Colonic mucosa (tissue), 4 donors: ENCODE data around the gene ITCH. TPM values are rescaled to one million over a fixed set of nuclear protein-coding genes. Genes with fewer than 3 reads are reported as not detected.
"Not testable (repeated sequence)": the region's sequence is repeated elsewhere in the genome, so short reads cannot be mapped to it uniquely, and the experiment has no call there.

Experiments
- DNase-seq: peaks from one replicate; pipeline ENCODE4 v3.0.0-alpha.2; 2020
- H3K27ac ChIP-seq: fragments of 200-600 bp; one replicate; pipeline ENCODE4 v1.8.0; 2021
- H3K27me3 ChIP-seq: fragments of 200-600 bp; one replicate; pipeline ENCODE4 v1.8.0; 2021
- H3K36me3 ChIP-seq: fragments of 200-600 bp; one replicate; pipeline ENCODE4 v1.8.0; 2021
- H3K4me1 ChIP-seq: fragments of 200-600 bp; one replicate; pipeline ENCODE4 v1.8.0; 2021; ENCODE audit warnings: mild to moderate bottlenecking
- H3K4me3 ChIP-seq: fragments of 200-600 bp; one replicate; pipeline ENCODE4 v1.8.0; 2021
- H3K9ac ChIP-seq, 2 donors: one replicate each; pipeline ENCODE4 v1.7.0; 2013; ENCODE audit warnings: control low read depth in 2 of 2, low read depth in 2 of 2, low read length in 2 of 2
- H3K9me3 ChIP-seq: fragments of 200-600 bp; one replicate; pipeline ENCODE4 v1.8.0; 2021
- intact Hi-C: fragments of 100-400 bp; cut with DNase I; formaldehyde crosslinking; loops from one replicate; pipeline ENCODE4 v1.14.1; 2022
- total RNA-seq, 2 donors: library from RNA; stranded (reverse); fragmentation: NEBNext Ultra II Directional in 1 of 2; extraction: Animal tissue kit (Norgen Biotek cat#: 25700) in 1 of 2; gene quantifications; one replicate each; pipeline ENCODE4 v1.2.1, GENCODE V29; 2021
- TF ChIP-seq, protein P1 (sequence below): fragments of 200-600 bp; IDR thresholded peaks from one replicate; pipeline ENCODE4 v1.8.0; 2022; ENCODE audit warnings: antibody characterized with exemption, mild to moderate bottlenecking
- donor health status: healthy.
- donor health status: DM: no; HTN: no; CAD: no.
- donor health status: DM: no; HTN: no; CAD: no.

The ITCH gene
- total RNA-seq, 2 donors from 2014 or later = 50.0 to 71.4 TPM

DNA sequence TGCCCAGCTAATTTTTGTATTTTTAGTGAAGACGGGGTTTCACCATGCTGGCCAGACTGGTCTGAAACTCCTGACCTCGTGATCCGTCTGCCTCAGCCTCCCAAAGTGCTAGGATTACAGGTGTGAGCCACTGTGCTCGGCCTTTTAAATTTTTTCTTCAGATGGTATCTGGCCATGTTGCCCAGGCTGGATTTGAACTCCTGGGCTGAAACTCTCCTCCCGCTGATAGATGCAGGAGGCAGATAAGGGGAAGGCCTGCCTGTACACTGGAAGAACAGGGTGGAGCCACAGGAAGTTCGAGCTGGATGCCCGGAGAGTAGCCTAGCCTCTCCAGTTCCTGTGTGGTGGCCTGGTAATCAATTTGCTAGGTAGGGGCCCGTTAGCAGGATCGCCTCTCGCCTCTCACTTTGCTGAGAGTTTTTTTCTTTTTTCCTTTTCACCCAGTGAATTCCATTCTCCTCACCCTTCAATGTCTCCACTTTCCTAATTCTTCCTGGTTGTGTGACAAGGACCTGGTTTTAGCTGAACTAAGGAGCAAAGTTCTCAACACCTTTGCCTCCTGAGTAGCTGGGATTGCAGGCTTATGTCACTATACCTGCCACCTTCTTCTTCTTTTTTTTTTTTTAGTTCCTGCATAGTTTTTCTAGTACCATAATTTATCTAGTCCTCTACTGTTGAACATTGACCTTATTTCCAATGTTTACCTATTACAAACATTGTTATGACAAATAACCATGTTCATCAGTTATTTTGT lies 19.4 kb upstream of the ITCH start:
- no peak overlapping the region for H3K4me3 ChIP-seq
- peak overlapping the region; percentile 71 for H3K27ac ChIP-seq
- H3K4me1 ChIP-seq = no peaks in the 10 kb centered on the region
- H3K36me3 ChIP-seq = no peaks in the 10 kb centered on the region
- TF ChIP-seq, protein P1, sequence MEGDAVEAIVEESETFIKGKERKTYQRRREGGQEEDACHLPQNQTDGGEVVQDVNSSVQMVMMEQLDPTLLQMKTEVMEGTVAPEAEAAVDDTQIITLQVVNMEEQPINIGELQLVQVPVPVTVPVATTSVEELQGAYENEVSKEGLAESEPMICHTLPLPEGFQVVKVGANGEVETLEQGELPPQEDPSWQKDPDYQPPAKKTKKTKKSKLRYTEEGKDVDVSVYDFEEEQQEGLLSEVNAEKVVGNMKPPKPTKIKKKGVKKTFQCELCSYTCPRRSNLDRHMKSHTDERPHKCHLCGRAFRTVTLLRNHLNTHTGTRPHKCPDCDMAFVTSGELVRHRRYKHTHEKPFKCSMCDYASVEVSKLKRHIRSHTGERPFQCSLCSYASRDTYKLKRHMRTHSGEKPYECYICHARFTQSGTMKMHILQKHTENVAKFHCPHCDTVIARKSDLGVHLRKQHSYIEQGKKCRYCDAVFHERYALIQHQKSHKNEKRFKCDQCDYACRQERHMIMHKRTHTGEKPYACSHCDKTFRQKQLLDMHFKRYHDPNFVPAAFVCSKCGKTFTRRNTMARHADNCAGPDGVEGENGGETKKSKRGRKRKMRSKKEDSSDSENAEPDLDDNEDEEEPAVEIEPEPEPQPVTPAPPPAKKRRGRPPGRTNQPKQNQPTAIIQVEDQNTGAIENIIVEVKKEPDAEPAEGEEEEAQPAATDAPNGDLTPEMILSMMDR = no peak
- peak; percentile 58 for DNase-seq
- peak overlapping the region in 1 of 2 donors; percentile 34 for H3K9ac ChIP-seq
- no peaks in the 10 kb centered on the region for H3K27me3 ChIP-seq
- no peaks in the 10 kb centered on the region for H3K9me3 ChIP-seq
- intact Hi-C loops = no loop called here

DNA sequence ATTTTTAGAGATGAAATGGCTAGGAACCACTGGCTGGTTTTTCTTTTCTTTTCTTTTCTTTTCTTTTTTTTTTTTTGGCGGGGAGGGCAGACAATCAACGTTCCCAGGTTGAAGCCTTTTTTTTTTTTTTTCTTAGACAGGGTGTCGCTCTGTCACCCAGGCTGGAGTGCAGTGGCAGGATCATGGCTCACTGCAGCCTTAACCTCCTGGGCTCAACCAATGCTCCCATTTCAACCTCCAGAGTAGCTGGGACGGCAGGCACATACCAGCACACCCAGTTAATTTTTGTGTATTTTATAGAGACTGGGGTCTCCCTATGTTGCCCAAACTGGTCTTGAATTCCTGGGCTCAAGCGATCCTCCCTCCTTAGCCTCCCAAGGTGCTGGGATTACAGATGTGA lies 18.8 kb upstream of the ITCH start:
- TF ChIP-seq, protein P1 = no peak

DNA sequence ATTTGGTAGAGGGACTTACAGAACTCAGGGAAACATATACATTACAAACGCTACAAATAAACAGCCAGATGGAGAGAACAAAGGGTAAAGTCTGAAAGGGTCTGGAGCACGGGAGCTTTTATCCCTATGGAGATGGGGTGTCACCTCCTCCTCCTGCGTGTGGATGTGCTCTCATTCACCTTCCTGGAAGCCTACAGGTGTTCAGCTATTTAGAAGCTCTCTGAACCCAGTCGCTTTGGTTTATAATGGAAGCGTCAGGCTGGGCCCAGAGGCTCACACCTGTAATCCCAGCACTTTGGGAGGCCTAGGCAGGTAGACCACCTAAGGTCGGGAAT lies 17.7 kb upstream of the ITCH start:
- Histone ChIP-seq H3K27ac (peak overlapping the region; percentile 71), H3K9ac (no peak overlapping the region), H3K4me3 (no peak overlapping the region), H3K9me3 (no peaks in the 10 kb centered on the region), H3K4me1 (no peaks in the 10 kb centered on the region), H3K36me3 (no peaks in the 10 kb centered on the region), H3K27me3 (no peaks in the 10 kb centered on the region)
- TF ChIP-seq, protein P1 = no peak
- intact Hi-C loops = no loop called here
- DNase-seq = no peak

More for the DNA sequence above, 18.8 kb upstream of the ITCH start:
- Histone ChIP-seq H3K27ac (peak overlapping the region; percentile 71), H3K9ac (no peak overlapping the region), H3K27me3 (no peaks in the 10 kb centered on the region), H3K4me3 (no peak overlapping the region), H3K4me1 (no peaks in the 10 kb centered on the region), H3K36me3 (no peaks in the 10 kb centered on the region), H3K9me3 (no peaks in the 10 kb centered on the region)
- intact Hi-C loops = no loop called here
- DNase-seq = no peak

DNA sequence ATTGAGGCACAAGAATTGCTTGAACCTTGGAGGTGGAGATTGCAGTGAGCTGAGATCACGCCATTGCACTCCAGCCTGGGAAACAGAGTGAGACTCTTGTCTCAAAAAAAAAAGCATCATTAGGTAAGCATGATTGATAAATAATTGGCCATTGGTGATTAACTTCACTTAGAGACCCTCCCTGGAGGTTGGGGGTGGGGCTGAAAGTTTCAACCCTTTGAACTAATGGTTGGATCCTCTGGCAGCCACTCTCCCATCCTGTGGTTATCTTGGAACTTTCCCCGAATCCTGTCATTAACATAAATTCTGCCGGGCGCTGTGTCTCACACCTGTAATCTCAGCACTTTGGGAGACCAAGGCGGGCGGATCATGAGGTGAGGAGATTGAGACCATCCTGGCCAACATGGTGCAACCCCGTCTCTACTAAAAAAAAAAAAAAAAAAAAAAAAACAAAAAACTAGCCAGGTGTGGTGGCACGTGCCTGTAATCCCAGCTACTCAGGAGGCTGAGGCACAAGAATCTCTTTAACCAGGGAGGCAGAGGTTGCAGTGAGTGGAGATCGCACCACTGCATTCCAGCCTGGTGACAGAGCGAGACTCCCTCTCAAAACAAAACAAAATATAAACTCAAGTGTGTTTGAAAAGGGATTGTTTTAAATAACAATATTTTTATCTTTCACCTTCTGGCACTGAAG lies 17.1 kb upstream of the ITCH start:
- DNase-seq, H3K27ac ChIP-seq, H3K9me3 ChIP-seq, H3K36me3 ChIP-seq, H3K4me1 ChIP-seq, H3K4me3 ChIP-seq, H3K27me3 ChIP-seq, H3K9ac ChIP-seq, intact Hi-C loops: not testable (repeated sequence)

DNA sequence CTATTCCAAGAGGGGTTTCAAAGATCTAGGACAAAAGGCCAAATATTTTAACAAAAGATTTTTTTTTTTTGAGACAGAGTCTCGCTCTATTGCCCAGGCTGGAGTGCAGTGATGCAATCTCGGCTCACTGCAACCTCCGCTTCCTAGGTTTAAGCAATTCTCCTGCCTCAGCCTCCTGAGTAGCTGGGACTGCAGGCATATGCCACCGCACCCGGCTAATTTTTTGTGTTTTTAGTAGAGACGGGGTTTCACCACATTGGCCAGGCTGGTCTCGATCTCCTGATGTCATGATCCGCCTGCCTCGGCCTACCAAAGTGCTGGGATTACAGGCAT lies 16.6 kb upstream of the ITCH start:
- H3K27me3 ChIP-seq, H3K27ac ChIP-seq, H3K9ac ChIP-seq, H3K9me3 ChIP-seq, intact Hi-C loops, H3K4me3 ChIP-seq, DNase-seq, H3K36me3 ChIP-seq, H3K4me1 ChIP-seq: not testable (repeated sequence)

DNA sequence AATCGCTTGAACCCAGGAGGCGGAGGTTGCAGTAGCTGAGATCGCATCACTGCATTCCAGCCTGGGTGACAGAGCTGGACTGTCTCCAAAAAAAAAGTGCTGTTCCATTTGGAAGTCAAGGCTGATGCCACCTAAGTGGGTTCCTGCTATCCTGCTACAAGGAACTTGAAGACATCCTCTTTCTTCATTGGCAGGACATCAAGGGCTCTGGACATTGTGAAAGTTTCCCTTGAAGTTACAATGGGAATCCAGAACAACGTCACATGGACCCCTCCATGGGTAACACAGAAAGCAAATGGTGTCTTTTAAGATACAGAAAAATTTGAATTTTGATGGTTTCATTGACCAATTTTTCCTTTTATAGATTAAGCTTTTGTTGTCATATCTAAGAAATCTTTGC lies 15.5 kb upstream of the ITCH start:
- H3K27me3 ChIP-seq = no peaks in the 10 kb centered on the region
- no peak for DNase-seq
- H3K4me1 ChIP-seq = no peaks in the 10 kb centered on the region
- no peak overlapping the region for H3K4me3 ChIP-seq
- H3K36me3 ChIP-seq = no peaks in the 10 kb centered on the region
- no peaks in the 10 kb centered on the region for H3K9me3 ChIP-seq
- H3K9ac ChIP-seq = no peak overlapping the region
- intact Hi-C loops = no loop called here
- TF ChIP-seq, protein P1 = no peak
- H3K27ac ChIP-seq = no peak overlapping the region
